ENCODE measurements around the gene SORCS2.

- TF ChIP-seq SUZ12 (IDR thresholded peaks at IDR 0.05; ENCODE audit: extremely low read depth, insufficient read depth, insufficient read length) (no peak), YY1 (IDR thresholded peaks at IDR 0.05; ENCODE audit: insufficient read depth, insufficient read length) (no peak)
Observed at GRCh38 chr4:7689773-7690693, 497.7 kb downstream of the SORCS2 start.
